SH-SY5Y (cell line): ENCODE measurements around the gene NELFB.

Experiments used
- GATA2 ChIP-seq: IDR thresholded peaks from 2 replicates; pipeline ENCODE4 v1.6.1; 2011; ENCODE audit warnings: mild to moderate bottlenecking, low read depth, low read length
- GATA3 ChIP-seq: IDR thresholded peaks from 2 replicates; pipeline ENCODE4 v1.6.1; 2011; ENCODE audit warnings: low read depth, mild to moderate bottlenecking, low read length, moderate library complexity

DNA sequence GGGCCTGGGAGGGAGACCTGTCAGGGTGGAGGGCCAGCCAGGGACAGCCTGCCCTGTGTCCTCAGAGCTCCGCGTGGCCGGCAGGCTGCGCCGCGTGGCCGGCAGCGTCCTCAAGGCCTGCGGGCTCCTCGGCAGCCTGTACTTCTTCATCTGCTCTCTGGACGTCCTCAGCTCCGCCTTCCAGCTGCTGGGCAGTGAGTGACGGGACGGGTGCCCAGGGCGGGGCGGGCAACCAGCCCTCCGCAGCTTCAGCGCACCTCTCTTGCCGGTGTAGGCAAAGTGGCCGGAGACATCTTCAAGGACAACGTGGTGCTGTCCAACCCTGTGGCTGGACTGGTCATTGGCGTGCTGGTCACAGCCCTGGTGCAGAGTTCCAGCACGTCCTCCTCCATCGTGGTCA lies 22.6 kb upstream of the NELFB start:
- no peak for TF ChIP-seq GATA3
- TF ChIP-seq GATA2: no peak
